GM10847 (cell line): ENCODE results near the gene PEAK1.

Experiments used
- POLR2A ChIP-seq: IDR thresholded peaks from 2 replicates; pipeline ENCODE4 v1.6.1; 2011; ENCODE audit not compliant: insufficient read length; ENCODE audit errors: extremely low read depth

PEAK1 gene

GRCh38 chr15:77369168-77369567, 50.7 kb downstream of the PEAK1 start:
- no peak for TF ChIP-seq POLR2A

GRCh38 chr15:77367631-77368030, 52.3 kb downstream of the PEAK1 start:
- no peak for TF ChIP-seq POLR2A

DNA sequence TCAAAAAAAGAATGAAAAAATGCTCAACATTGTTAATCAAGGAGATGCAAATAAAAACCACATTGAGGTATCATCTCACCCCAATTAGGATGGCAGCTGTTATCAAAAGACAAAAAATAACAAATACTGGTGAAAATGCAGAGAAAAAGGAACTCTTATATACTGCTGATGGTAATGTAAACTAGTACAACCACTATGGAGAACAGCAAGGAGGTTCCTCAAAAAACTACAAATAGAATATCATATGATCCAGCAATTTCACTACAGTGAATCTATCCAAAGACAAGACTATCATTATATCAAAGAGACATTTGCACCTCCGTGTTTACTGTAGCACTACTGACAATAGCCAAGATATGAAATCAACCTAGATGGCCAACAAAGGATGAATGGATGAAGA, 58.4 kb downstream of the PEAK1 start:
- no peak for TF ChIP-seq POLR2A

- no peak for TF ChIP-seq POLR2A
Measured at GRCh38 chr15:77358545-77359240, 61.2 kb downstream of the PEAK1 start.

GRCh38 chr15:77356305-77356704, 63.6 kb downstream of the PEAK1 start:
- no peak for TF ChIP-seq POLR2A

DNA sequence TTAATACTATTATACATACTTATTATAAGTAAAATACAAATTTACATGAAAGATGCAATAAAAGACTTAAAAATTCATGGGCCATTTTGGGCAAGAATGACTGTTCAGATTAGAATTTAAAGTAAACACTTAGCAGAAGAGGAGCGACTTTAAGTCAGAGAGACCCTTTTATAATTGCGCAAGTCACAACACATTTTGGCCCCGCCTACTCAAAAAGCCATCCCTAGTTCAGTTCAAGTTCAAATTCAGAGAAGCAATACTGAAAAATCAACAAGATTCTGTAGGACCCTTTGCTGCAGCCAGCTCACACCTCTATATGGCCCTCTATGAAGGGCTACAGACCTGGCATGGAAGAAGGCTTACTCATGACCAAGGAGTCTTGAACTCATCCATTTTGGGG, 64.6 kb downstream of the PEAK1 start:
- TF ChIP-seq POLR2A: no peak

DNA sequence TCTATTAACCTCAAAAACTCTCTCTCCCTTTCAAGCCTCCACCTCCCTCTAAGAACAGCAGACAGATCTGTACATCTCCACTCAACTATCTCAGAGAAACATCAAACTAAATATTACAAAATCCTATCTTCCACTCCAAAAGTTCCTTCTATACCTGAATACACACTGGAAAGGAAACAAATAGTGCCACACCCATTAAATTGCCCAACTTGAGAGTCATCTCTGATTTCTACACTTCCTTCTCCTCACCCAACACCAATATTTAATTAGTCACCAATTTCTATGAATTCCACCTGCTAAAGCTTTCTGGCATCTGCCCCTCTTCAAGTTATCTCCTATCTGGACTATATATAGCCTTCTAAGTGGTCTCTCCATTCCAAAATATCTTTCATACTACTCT, 65.8 kb downstream of the PEAK1 start:
- TF ChIP-seq POLR2A: no peak

DNA sequence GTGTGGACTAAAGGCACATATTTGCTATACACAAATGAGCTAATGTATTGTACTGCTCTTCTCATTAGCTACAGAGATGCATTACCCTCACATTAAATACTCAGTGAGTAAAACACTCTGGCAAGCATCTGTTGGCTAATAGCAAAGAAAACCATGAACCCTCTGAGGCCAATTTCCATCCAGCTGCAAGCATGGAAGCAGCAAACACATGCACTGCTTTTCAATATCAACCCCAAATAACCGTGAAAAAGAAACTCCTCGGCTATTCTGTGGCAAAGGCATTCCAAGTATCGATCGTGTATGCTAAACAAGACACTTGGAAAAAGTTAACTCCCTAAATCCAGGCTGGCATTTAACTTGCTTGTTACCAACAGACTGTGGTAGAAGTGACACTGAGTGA, 67.0 kb downstream of the PEAK1 start:
- TF ChIP-seq POLR2A: no peak

DNA sequence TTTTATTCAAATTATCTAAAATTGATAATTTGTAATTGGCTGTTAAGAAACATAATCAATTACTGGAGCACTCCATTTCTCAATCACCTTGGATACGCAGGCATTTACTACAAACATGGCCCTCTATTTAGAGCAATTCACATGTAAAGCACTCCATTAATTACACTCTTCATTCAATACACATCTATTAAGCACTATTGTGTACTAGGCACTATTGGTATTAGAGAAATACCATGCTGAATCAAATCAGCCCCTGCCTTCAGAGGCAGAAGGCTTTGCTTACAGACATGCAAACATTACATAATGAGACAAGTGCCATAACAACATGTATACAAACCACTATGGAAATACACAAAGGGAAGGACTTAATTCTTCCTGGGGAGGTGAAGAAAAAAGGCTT, 69.1 kb downstream of the PEAK1 start:
- no peak for TF ChIP-seq POLR2A

- no peak for TF ChIP-seq POLR2A
Measured at GRCh38 chr15:77349666-77350065, 70.2 kb downstream of the PEAK1 start.

DNA sequence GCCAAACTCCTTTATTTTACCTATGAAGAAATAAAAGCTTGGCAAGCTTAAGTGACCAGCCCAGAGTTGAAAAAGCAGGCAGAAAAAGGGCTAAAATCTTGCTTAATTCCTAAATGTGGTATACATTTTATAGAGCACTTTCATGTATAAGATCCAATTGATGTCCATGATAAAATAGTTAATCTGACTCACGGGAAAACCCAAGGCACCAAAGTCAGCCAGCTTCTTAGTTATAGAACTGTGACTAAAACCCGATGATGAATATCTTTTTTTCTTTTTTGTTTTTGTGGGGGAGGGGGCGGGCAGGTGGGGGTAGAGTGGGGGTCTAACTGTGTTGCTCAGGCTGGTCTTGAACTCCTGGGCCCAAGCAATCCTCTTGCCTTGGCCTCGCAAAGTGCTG, 71.4 kb downstream of the PEAK1 start:
- TF ChIP-seq POLR2A: no peak

DNA sequence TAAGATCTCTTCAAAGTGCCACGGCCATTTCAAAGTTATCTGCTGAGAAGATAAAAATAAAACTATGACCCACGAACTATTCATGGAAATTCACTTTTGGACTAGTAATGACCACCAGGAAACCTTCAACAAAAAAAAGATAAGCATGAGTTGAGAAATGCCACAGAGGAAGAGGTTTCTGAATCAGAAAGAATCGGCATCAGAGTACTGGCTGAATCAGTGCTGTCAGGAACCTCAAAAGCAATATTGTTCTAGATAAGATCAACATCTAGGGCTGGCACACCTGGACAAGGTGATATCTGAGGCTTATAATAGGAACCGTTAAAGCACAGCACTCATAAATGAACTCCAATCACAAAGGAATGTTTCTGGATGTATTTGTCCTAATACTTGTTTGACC, 72.7 kb downstream of the PEAK1 start:
- no peak for TF ChIP-seq POLR2A

GRCh38 chr15:77346245-77347036, 73.5 kb downstream of the PEAK1 start:
- no peak for TF ChIP-seq POLR2A

- no peak for TF ChIP-seq POLR2A
Measured at GRCh38 chr15:77342807-77343206, 77.1 kb downstream of the PEAK1 start.

- TF ChIP-seq POLR2A: no peak
Measured at GRCh38 chr15:77340245-77340644, 79.7 kb downstream of the PEAK1 start.

DNA sequence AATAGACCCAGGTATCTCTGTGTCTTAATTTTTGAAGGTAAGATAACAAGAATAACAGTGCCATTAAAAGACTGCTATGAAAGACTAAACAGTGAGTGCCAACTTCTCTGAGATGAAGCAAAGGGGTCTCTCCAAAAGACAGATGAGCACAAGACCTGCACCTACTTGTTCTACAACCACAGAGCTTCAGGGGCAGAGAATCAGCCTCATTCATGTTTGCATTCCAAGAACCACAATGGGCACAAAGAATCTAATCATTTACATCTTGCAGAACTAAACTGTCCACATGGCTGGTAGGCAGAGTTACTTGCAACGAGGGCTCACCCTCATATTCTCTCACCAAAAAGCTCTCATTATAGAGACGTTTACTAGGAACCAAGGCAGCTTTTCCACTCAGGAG, 83.9 kb downstream of the PEAK1 start:
- no peak for TF ChIP-seq POLR2A

DNA sequence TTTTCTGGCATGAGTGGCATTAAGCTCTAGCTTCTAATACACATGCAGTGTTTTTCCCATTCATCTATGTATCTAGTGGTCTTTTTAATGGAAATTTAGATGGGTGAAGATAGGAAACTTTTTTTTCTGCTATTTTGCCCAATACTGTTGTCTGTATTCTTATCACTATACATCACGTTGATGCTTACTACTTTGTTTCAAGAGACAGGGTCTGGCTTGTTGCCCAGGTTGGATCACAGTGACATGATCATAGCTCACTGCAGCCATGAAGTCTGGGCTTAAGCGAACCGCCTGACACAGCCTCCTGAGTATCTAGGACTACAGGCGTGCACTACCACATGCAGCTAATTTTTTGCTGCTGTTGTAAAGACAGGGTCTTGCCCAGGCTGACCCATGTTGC, 84.6 kb downstream of the PEAK1 start:
- TF ChIP-seq POLR2A: no peak
